ENCODE data around the gene ZCCHC10.
"Not testable (repeated sequence)": the region's sequence is repeated elsewhere in the genome, so short reads cannot be mapped to it uniquely, and the experiment has no call there.

ZCCHC10 gene

DNA sequence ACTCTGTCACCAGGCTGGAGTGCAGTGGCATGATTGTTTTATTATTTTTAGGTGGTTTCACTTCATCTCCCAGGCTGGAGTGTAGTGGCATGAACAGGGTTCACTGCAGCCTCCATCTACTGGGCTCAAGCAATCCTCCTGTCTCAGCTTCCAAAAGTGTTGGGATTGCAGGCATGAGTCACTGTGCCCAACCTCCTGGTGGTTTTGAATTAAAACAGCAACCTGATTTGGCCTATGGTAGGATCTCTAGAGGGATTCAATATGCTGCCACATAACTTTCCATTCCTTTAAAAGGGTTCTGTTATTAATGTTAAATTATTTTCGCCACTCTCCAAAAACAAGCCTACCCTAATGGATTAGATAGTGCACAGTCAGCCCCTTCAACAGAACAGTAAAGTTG lies 15.6 kb upstream of the ZCCHC10 start:
- POLR2A ChIA-PET (ENCODE audit: low non-redundant PET), result interaction anchor here (1.0 kb wide), 1 partner anchor 9 kb away, joined by 7 read pairs; the partner anchor contains the start of gene HSPA4
- DNase-seq (ENCODE audit: low spot score), result no peak
- CTCF ChIA-PET, result interaction anchor here (0.5 to 0.7 kb wide), 2 partner anchors 30 to 716 kb away, joined by 3 read pairs; no protein-coding TSS in a partner anchor
- TF ChIP-seq CTCF (conservative IDR thresholded peaks at IDR 0.05; ENCODE audit: low read depth), result no peak
- peak overlapping the region; percentile 93; the same call in 1 of the 2 replicates for H3K27ac ChIP-seq

DNA sequence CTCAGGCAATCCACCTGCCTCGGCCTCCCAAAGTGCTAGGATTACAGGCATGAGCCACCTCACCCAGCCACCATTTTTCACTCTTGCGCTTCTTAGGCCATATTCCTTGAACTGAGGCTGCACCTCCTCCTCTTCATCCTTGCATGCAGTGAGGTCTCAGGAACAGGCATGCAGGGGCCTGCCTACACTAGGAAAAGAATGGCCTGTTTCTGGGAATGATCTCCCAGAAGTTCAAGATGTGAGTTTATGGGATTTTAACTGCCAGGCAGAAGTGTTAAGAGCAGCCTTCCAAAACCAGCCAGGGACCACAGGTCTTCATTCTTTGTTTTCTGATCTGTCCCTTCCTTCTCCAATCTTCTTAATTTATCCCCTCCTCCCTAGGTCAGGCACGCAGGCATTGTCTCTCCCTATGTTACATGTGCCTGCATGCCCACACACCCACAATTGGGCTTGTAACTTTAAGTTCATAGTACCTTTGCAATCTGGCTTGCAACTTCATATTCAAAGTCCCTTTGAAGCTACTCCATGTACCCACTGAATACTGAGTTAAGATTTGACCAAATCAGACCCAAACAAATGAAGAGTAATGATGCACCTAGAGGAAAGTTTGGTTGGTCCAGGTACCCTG lies 14.9 kb upstream of the ZCCHC10 start:
- ChIA-PET POLR2A (ENCODE audit: low non-redundant PET) (interaction anchor here (1.0 kb wide), 1 partner anchor 10 kb away, joined by 7 read pairs; the partner anchor contains the start of gene HSPA4), CTCF (interaction anchor here (0.5 to 0.7 kb wide), 2 partner anchors 29 to 715 kb away, joined by 3 read pairs; no protein-coding TSS in a partner anchor)
- TF ChIP-seq CTCF (conservative IDR thresholded peaks at IDR 0.05; ENCODE audit: low read depth), result no peak
- peak; percentile 72 for DNase-seq (ENCODE audit: low spot score)
- peak overlapping the region; percentile 93 for H3K27ac ChIP-seq

DNA sequence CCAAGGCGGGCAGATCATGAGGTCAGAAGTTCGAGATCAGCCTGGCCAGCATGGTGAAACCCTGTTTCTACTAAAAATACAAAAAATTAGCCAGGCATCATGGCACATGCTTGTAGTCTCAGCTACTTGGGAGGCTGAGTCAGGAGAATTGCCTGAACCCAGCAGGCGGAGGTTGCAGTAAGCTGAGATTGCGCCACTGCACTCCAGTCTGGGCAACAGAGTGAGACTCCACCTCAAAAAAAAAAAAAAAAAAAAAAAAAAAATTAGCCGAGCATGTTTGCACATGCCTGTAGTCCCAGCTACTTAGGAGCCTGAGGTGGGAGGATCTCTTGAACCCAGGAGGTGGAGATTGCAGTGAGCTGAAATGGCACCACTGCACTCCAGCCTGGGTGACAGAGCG lies 10.3 kb upstream of the ZCCHC10 start:
- CTCF ChIA-PET; DNase-seq (ENCODE audit: low spot score); POLR2A ChIA-PET (ENCODE audit: low non-redundant PET): not testable (repeated sequence)
- peak overlapping the region; percentile 24 for H3K27ac ChIP-seq

- no peak for TF ChIP-seq CTCF (conservative IDR thresholded peaks at IDR 0.05; ENCODE audit: low read depth)
- DNase-seq (ENCODE audit: low spot score), result no peak
- ChIA-PET POLR2A (ENCODE audit: low non-redundant PET) (no interaction called here), CTCF (no interaction called here)
- H3K27ac ChIP-seq, result no peak overlapping the region
These were observed 8.9 kb upstream of the ZCCHC10 start for GRCh38 chr5:133035224-133035623.

DNA sequence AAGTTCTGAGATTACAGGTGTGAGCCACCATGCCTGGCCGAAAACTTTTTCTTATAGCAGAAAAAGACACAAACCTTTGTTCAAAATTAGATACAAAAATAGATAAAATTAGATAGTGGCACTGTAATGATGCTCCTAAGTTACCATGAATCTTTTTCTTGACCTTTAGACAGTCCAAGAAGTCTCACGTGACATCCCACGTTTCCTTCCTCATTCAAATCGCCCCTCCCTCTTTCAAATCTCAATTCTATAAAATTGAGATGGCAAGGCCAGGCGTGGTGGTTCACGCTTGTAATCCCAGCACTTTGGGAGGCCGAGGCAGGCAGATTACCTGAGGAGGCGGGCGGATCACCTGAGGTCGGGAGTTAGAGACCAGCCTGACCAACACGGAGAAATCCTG lies 7.7 kb upstream of the ZCCHC10 start:
- TF ChIP-seq CTCF (conservative IDR thresholded peaks at IDR 0.05; ENCODE audit: low read depth), result no peak
- H3K27ac ChIP-seq, result no peak overlapping the region
- CTCF ChIA-PET, result no interaction called here
- no peak for DNase-seq (ENCODE audit: low spot score)
- POLR2A ChIA-PET (ENCODE audit: low non-redundant PET), result no interaction called here

DNA sequence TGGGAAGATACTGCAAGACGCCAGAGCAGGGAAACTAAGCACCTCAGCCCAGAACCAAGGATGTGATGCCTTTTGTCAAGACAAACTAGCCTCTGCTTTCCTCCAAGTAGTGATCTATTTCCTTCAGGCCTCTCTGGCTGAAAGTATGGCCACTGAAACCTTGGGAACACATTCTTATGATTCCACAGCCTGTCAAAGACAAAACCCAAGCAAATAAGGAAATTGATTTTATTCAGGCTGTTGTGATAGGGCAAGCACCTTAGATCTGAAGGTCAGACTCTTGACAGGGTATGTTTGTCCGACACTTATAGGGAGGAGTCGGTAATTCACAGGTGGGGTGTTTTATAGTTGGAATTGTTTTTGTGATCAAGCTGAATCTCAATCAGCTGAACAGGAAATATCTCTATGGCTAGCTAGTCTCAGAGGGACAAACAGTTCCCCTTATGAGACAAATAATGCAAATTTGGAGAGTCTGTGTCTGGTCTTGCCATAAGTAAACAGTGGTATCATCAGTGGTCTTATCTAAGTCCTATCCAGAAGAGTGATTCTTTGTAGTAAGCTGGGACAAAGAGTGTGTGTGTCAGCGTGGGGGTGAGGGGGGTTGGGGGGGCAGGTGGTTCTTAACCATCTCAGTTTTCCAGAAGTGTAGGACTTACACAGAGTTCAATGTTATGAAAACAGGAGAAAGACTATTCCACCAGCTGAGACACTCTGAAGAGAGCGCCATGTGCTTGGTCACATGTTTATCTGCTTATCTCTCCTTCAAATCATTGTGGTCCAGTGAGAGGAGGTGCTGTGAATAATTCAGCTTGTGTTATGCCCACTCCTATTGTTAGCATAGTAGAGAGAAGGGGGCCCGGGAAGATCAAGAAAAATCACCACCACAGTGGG lies 6.7 kb upstream of the ZCCHC10 start:
- no peak for DNase-seq (ENCODE audit: low spot score)
- TF ChIP-seq CTCF (conservative IDR thresholded peaks at IDR 0.05; ENCODE audit: low read depth), result no peak
- no peak overlapping the region for H3K27ac ChIP-seq
- ChIA-PET POLR2A (ENCODE audit: low non-redundant PET) (no interaction called here), CTCF (no interaction called here)
